ENCODE results near the gene CNN3.
A peak's percentile ranks its signal among the peaks of the same experiment; 100 is the strongest.

The CNN3 gene

GRCh38 chr1:94922761-94923331 is 4.1 kb downstream of the CNN3 start:
- TF ChIP-seq CTCF (IDR thresholded peaks at IDR 0.05; ENCODE audit: insufficient read depth, low read depth, low read length, missing control alignments) = no peak
- no peak for DNase-seq (ENCODE audit: low read depth)
- H3K4me3 ChIP-seq (ENCODE audit: low read length) = no peak overlapping the region

GRCh38 chr1:94921977-94922376 is 4.9 kb downstream of the CNN3 start:
- no peak for DNase-seq (ENCODE audit: low read depth)
- no peak for TF ChIP-seq CTCF (IDR thresholded peaks at IDR 0.05; ENCODE audit: insufficient read depth, low read depth, low read length, missing control alignments)
- H3K4me3 ChIP-seq (ENCODE audit: low read length) = no peak overlapping the region

DNA sequence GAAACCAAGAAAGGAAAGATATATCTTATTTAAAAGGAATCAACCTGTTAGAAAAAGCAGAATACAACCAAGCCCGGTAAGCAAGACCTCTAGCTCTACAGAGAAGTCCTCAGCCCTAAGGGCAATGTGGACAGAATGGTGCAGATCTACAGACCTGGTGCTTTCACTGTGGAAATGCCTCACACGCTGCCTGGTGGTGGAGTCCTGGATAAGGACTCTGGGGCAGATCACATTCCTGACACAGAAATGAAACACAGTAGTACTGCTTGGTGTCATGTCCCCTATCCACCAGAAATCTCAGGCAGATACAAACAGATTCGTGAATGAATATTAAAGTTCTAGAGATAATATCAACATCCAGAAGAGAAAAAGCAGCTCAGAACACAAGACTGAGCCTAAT is 6.8 kb downstream of the CNN3 start:
- no peak for DNase-seq (ENCODE audit: low read depth)
- no peak for TF ChIP-seq CTCF (IDR thresholded peaks at IDR 0.05; ENCODE audit: insufficient read depth, low read depth, low read length, missing control alignments)
- no peak overlapping the region for H3K4me3 ChIP-seq (ENCODE audit: low read length)

DNA sequence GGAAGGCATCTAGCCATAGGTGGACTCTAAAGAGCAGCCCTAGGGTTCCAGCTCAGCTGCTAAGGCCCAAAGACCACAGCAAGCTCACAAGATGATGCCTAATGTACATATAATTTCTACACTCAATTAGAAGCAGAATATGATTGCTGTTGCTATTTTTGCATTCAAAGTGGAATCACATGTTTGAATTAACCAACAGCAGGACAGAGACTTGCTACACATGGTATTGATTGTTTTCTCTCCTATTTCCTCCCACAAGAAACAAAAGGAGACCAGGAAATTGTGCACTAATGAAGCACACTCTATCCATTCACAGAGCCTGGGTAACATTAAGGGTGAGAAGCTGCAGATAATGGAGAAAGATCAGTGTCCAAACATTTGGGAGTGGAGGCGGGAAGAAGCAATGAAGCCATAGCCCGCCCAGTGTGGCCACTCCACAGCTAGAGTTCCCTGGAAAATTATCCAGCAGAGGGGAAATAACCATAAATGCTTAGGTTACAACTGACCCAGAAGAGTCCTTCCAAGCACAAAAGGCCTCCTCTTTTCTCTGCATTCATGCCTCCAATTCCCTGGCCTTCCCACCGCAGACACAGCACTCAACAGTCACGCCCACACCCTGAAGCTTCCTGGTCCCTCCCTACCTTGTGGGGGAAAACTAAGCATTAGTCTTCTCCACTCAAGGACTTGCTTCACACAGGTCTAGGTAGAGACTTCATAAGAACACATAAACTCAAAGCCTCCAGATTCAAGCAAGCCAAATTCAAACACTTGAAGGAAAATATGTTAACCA is 7.5 kb downstream of the CNN3 start:
- peak; percentile 49 for DNase-seq (ENCODE audit: low read depth)
- TF ChIP-seq CTCF (IDR thresholded peaks at IDR 0.05; ENCODE audit: insufficient read depth, low read depth, low read length, missing control alignments) = no peak

DNA sequence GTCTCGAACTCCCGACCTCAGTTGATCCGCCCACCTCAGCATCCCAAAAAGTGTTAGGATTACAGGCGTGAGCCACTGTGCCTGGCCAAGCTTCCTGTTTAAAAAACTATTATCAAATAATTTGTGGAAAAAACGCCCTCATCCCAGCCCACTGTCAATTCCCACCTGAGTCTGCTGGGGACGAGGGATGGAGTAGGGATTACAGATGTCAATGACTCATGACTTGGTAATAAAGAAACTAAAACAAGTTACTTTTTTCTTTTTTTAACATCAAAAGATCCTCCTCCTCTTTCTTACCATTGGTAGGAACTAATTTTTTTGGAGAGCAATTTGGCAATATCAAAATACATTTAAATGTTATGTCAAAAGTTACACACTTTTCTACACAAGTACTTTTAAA is 9.7 kb downstream of the CNN3 start:
- no peak overlapping the region for H3K4me3 ChIP-seq (ENCODE audit: low read length)
- TF ChIP-seq CTCF (IDR thresholded peaks at IDR 0.05; ENCODE audit: insufficient read depth, low read depth, low read length, missing control alignments) = no peak
- no peak for DNase-seq (ENCODE audit: low read depth)

More for the DNA sequence above, 7.5 kb downstream of the CNN3 start:
- H3K4me3 ChIP-seq (ENCODE audit: low read length) = no peak overlapping the region

DNA sequence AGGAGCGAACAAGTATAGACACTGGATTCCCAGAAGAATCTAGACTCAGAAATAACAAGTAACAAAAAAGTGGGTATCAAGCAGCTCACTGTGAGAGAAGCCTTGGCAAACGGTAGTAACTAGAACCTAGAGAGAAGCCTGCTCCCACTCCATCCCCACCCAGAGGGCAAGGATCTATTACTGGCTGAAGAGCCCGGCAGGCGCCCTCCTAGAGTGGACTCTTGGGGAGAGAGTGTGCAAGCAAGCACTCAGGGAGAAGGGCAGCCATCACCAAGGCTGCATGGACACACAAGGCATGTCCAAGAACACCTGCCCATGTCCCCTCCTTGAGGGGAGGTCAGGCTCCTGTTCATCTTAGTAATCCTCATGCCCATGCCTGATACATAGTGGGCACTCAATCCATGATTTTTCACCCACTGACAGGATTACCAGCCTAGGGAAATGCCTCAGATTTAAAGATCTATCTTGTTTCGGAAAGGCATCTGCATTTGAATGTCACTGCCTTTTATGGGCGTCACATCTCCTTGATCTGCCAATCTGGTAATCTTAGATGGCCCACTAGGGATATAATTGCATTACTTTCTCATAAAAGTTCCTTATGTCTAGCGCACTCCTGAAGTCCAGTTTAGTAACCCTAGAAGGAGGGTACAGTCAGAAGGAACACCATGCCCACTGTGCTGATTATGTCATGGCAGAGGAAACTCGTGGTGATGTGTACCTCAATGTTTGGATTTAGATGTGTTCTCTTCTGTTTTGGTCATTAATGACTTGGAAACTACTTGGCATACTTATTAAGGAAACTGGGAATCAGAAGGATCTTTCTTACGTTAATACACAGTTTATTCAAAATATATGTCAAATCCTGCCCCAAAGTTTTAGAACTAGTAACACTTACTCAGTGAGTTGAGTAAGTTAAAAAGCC is 14.4 kb downstream of the CNN3 start:
- no peak for TF ChIP-seq CTCF (IDR thresholded peaks at IDR 0.05; ENCODE audit: insufficient read depth, low read depth, low read length, missing control alignments)

More for the DNA sequence above, 14.4 kb downstream of the CNN3 start:
- H3K4me3 ChIP-seq (ENCODE audit: low read length) = no peak overlapping the region
- no peak for DNase-seq (ENCODE audit: low read depth)

Measured in epithelial cell of esophagus (primary cell).